ENCODE data around the gene APEX1.
"Not testable (repeated sequence)": the region's sequence is repeated elsewhere in the genome, so short reads cannot be mapped to it uniquely, and the experiment has no call there.

Gene APEX1

DNA sequence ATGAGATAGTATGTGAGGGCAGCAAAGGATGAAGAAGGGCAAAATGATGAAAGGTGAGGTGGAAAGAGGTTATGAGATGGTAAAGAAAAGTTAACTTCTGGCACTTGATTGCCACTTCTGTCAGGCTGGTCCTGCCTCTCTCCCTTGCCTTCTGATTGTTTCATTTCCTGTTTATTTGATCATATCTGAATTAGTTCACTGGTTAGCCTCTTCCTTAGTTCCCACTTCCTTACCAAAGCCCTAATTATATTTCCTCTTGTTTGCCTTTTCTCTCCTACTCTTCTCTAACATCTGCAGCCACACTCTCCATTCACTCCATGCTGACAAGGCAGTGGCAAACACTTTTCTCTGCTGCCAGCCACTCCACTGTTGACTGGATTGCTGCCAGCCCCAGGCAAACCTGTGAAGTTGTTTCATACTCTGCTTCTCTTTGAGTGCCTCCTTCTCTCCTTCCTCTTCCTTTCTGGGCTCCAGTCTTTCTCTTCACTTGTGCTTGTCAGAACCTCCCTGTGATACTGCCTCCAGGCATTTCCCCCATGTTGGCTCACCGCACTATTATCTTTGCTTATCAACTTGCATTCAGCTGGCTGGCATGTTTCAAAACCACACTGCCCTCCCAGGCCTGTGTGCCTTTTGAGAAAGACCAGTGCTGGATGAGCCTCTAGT is 22.3 kb downstream of the APEX1 start:
- DNase-seq, result no peak

DNA sequence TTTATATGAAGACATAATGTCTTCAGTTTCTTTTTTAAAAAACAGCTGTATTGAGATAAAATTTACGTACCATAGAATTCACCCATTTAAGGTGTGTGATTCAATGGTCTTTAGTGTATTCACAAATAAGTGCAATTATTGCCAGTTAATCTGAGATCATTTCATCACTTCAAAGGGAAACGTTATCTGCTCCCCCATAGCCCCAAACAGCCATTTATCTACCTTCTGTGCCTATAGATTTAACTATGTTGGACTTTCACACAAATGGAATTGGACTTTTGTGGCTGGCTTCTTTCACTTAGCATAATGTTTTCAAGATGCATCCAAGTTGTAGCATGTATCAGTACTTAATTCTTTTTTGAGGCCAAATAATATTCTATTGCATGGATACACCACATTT is 23.9 kb downstream of the APEX1 start:
- DNase-seq, result no peak

DNA sequence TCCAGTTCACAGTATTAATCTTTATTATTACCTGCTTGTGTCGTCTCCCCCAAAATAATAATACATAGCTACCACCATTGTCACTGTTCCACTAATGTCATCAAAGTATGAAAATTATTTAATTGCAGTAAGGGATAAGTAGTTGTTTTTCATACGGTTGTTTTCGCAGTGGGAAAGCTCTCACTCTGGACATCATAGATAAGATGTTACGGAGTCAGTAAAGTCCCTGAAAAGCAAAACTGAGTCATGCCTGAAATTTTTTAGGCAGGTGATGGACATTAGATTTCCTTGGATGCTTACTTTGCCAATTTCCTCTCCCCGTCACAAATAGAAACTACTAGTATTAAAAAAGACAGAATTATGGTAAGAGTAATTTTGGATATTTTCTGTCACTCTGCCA is 27.4 kb downstream of the APEX1 start:
- DNase-seq, result no peak

DNA sequence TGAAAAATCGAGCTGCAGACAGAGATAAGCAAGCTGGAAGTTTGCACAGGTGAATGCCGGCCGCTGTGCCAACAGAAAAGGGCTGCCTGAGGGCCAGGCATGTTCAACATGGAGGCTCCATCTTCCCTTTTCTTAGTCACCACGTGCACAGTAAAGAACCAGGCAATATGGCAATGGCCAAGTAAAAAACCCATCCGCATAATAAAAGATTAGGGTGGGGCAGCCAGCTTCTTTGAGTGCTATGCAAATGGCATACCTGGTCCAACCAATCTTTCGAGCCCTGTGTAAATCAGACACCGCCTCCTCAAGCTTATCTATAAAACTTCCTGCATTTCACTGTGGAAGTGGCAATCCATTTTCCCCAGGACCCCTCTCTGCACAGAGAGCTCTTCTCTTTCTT is 30.9 kb downstream of the APEX1 start:
- DNase-seq, result no peak

DNA sequence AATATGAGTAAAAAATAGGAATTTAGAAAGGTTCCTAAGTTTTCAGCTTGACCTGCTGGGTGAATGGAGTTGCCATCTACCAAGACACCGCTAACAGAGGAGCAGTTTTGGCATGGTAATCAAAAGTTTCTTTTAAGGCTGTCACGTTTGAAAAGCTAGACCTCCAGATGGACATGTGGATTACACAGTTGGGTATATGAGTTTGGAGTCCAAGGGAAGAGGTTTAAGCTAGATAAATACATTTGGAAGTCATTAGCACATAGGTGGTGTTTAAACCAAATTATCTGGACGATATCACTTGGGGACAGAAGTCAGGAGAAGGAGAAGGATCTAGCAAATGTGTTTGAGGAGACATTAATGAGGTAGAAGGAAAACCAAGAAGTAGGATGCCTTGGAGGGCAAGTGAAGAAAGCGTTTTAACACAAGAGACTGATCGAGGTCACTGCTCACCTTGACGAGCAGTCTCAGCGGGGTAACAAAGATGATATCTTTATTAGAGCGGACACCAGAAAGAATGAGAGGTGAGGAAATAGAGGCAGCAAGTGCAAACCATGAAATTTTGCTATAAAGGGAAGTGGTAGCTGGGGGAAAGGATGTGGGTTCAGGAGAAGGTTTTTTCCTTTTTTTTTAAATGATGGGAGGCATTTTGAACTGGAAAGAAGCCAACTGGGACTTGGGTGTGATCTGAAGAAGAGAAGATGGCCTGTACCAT is 31.8 kb downstream of the APEX1 start:
- peak in 1 of 2 donors; percentile 27 for DNase-seq

DNA sequence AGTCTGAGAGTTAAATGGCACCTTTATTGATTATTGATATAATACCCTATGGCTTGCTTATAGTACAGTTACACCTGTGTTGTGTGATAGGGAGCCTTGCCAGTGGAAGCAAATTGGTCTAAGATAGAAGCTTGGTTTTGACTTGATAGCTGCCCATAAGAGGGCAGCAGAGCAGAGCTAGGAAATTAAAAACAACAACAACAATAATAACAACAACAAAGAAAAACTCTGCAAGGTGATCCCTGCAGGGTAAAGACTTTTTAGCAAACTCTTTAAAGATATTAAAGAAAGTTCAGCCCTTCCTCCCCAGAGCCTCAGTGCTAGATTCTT is 32.3 kb downstream of the APEX1 start:
- no peak for DNase-seq

DNA sequence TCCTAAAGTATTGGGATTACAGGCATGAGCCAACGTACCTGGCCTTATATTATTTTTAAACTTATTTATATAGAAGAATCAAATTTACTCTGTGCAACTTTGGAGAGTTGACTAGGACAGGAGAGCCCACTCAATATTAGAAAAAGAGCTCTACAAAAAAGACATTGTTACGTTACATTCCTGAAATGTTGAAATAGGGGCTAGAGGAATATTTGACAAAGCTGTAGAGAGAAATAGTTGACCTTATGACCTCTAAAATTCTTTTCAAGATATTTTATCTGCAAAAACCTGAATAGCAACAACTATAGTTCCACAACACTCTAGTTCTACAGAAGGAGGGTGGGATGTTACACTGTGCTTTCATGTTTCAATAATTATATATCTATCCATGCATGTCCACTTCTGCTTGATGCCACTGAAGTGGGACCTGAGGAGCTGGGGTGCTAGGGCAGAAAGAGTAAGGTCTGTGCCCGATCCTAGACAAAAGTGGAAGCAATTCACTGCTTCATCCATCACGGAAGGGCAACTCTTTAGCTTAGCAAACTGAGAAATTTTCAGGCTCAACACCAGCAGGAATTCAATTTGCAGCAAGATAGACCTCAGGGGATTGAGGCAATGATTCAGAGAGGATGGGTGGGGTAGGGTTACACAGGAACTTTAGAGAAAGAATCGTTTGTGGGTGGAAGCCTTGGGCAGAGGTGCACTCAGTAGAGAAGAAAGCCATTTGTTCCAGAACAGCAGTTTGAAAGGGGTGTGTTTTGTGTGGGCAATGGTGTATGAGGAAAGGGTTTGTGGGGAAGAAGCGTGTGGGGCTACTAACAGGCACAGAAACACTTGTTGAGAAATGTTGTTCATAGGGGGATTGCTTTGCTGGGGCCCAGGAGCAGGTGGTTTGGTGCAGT is 34.3 kb downstream of the APEX1 start:
- peak; percentile 34 to 53 for DNase-seq

DNA sequence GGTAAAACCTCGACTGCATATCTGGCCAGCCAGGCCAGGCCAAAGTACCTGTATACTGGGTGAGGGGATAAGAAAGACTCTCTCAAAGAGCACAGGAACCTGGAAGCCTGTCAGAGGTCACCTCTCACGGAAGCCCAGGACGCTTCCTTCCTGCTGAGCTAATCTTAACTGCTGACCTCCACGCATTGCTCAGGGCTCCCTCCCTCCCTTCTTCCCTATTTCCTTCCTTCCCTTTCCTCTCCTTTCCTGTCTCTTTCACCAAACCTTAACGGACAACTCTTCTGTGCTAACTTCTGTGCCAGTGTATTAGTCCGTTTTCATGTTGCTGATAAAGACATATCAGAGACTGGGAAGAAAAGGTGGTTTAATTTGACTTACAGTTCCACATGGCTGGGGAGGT is 35.5 kb downstream of the APEX1 start:
- DNase-seq, result no peak

DNA sequence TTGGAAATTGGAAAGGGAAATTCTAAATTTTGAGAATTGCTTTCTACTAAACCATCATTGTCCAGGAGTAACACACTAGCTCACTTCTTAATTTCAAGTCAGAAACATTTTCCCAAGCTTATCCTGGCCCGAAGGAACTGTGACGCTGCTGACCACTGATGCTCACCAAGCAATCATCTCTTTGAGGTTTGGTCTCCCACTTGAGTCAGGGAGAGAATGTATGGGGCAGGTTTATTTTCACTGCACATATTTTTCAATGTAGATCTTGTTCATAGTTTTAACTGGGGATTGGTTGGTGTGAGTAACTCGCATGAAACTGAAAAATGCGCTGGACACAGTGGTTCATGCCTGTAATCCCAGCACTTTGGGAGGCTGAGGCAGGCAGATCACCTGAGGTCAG is 37.5 kb downstream of the APEX1 start:
- no peak for DNase-seq

DNA sequence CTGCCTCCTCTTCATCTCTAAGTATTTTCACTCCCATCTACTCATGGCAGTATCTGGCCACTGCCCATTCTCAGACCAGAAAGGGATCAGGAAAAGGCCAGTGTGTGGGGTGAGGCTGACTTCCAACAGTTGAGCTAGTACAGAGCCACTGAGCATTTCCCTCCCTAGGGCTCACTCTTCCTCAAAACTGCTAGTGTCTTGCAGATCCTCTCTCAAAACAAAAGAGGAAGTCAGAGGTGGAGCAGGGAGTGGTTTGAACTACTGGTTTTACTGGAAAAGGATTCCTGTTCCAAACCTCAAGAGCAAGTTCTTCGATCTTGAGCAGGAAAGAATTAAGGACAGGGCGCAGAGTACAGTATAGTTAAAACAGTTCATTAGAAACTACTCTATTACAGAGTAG is 38.6 kb downstream of the APEX1 start:
- peak; percentile 68 to 76 for DNase-seq

DNA sequence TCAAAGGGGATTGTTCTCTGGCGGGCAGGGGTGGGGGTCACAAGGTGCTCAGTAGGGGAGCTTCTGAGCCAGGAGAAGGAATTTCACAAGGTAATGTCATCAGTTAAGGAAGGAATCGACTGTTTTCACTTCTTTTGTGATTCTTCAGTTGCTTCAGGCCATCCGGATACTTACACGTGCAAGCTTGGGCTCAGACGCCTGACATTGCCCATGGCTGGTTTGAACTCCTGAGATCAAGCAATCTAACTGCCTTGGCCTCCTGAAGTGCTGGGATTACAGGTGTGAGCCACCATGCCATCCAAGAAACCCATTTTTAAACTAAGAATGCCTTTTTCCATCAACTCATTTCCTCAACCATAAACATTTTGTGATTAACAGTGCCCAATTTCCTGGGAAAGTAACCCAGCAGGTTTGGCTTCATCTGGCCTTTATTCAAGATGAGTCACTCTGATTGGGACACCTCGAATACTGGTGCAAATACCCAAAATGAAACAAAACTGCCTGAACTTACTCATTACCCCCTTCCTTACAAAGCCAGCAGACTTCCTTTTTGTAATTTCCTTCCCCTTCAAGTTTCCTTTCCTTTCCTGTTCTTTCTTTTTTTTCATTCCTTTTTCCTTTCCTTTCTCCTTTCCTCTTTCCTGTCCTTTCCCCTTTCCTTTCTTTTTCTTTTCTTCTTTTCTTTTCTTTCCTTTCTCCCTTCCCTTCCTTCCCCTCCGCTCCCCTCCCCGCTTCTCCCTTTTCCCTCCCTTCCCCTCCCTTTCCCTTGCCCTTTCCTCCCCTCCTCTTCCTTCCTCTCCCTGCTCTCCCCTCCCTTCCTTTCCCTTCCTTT is 40.1 kb downstream of the APEX1 start:
- peak; percentile 62 to 68 for DNase-seq

DNA sequence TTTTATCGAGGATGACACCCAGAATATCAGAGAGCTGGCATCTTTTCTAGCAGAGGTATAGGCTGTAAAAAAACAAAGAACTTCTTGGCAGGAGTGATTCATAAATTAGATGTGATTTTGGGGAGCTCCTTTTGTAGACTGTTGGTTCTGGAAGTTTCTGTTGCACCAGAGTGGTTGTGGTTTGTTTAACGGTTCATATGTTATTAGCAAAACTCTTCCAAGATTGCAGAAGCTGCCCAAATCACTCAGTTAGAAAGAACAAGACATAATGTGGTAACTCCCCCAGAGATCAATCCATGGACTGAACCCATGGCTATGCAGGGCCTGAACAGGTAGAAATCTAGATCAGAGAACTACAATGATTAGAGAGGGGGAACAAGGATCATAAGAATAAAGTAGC is 43.6 kb downstream of the APEX1 start:
- peak in 1 of 2 donors; percentile 13 for DNase-seq

DNA sequence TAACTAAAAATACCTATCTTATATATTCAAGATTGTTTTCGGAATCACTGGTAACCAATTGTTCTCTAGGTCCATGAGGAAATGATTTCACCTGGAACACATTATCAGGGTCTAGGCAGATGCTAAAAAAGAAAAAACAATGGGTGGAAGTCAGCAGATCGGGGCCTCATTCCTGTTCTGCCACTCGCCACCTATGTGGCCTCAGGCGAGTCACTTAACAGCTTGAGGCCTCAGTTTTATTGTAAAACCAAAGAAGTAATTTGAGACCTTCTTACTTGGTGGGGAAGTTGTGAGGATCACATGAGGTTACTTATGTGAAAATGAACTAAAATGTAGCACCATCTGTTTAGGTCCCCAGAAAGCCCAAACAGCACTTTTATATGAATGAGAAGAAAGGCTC is 44.1 kb downstream of the APEX1 start:
- DNase-seq, result no peak

DNA sequence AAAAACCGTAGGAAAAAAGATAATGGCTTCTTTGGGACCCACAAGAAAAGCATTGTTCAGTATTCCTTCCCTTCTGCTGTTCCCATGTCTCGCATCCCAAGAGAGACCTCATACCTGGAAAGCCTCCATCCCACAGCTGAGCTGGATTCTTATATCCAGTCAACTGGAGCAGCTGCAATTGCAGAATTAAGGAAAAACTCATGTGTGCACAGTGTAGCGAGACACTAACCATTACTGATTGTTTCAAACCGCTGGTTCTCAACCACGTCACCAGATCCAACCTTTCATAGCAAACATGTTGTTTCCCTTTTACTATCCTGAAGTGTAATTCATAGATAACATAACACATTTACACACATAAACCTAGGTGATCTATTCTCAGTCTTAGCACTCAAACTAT is 44.9 kb downstream of the APEX1 start:
- DNase-seq, result no peak

DNA sequence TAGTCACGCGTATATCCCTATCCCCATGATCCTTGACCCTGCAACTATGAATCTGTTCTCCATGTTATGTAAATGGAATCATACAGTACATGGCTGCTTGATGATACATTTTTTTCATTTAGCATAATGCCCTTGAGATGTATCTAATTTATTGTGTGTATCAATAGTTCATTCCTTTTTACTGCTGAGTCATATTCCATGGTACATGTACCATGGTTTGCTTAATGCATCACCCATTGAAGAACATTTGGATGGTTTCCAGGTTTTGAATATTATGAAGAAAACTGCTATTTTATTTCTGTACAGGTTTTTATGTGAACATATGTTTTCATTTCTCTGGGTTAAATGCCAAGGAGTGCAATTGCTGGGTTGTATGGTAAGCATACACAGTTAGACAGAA is 46.3 kb downstream of the APEX1 start:
- DNase-seq, result no peak

DNA sequence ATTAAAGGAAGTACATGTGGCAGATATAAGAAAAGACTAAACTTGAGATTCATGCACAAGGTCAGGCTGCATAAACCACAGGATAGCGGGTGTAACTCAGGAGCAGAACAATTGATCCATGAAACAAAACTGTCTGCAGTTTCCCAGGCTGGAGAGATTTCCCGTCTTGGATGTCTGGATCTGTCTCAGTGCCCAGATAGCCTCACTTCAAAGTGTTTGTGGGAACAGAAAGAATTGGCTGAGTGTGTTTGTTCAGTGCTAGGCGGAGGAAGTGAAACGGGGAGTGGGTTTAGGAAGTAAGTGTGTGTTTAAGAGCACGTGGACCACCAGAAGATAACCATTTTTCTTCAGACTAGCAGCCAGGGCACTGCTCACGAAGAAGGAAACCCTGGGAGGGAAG is 48.9 kb downstream of the APEX1 start:
- DNase-seq, result no peak

DNA sequence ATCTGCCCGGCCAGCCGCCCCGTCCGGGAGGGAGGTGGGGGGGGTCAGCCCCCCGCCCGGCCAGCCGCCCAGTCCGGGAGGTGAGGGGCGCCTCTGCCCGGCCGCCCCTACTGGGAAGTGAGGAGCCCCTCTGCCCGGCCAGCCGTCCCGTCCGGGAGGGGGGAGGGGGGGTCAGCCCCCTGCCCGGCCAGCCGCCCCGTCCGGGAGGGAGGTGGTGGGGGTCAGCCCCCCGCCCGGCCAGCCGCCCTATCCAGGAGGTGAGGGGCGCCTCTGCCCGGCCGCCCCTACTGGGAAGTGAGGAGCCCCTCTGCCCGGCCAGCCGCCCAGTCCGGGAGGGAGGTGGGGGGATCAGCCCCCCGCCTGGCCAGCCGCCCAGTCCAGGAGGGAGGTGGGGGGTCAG is 51.2 kb downstream of the APEX1 start:
- not testable (repeated sequence) for DNase-seq

DNA sequence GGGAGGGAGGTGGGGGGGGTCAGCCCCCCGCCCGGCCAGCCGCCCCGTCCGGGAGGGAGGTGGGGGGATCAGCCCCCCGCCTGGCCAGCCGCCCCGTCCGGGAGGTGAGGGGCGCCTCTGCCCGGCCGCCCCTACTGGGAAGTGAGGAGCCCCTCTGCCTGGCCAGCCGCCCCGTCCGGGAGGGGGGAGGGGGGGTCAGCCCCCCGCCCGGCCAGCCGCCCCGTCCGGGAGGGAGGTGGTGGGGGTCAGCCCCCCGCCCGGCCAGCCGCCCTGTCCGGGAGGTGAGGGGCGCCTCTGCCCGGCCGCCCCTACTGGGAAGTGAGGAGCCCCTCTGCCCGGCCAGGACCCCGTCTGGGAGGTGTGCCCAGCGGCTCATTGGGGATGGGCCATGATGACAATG is 51.7 kb downstream of the APEX1 start:
- not testable (repeated sequence) for DNase-seq
